ENCODE results near the gene NUBP2.

NUBP2 gene

GRCh38 chr16:1812732-1813163, 30.0 kb downstream of the NUBP2 start:
- no peaks in the 10 kb centered on the region for H3K4me1 ChIP-seq (ENCODE audit: insufficient read depth, low read length)
- no peaks in the 10 kb centered on the region for H3K9me3 ChIP-seq (ENCODE audit: control insufficient read depth, insufficient read depth, low read length)
- H3K9ac ChIP-seq (ENCODE audit: low read depth, low read length) = no peak overlapping the region
- H3K36me3 ChIP-seq (ENCODE audit: insufficient read depth, low read length) = no peaks in the 10 kb centered on the region; the same call in 1 of the 2 replicates

GRCh38 chr16:1815461-1815860, 32.7 kb downstream of the NUBP2 start:
- H3K9ac ChIP-seq (ENCODE audit: low read depth, low read length) = no peak overlapping the region
- H3K36me3 ChIP-seq (ENCODE audit: insufficient read depth, low read length) = no peaks in the 10 kb centered on the region
- H3K9me3 ChIP-seq (ENCODE audit: control insufficient read depth, insufficient read depth, low read length) = no peaks in the 10 kb centered on the region
- H3K4me1 ChIP-seq (ENCODE audit: insufficient read depth, low read length) = no peaks in the 10 kb centered on the region

GRCh38 chr16:1816396-1817275, 33.9 kb downstream of the NUBP2 start:
- Histone ChIP-seq H3K9me3 (ENCODE audit: control insufficient read depth, insufficient read depth, low read length) (no peaks in the 10 kb centered on the region), H3K36me3 (ENCODE audit: insufficient read depth, low read length) (no peaks in the 10 kb centered on the region), H3K4me1 (ENCODE audit: insufficient read depth, low read length) (no peaks in the 10 kb centered on the region), H3K9ac (ENCODE audit: low read depth, low read length) (no peak overlapping the region)

- Histone ChIP-seq H3K9me3 (ENCODE audit: control insufficient read depth, insufficient read depth, low read length) (no peaks in the 10 kb centered on the region), H3K9ac (ENCODE audit: low read depth, low read length) (no peak overlapping the region), H3K36me3 (ENCODE audit: insufficient read depth, low read length) (no peaks in the 10 kb centered on the region), H3K4me1 (ENCODE audit: insufficient read depth, low read length) (no peaks in the 10 kb centered on the region)
Observed at GRCh38 chr16:1817276-1817589, 34.5 kb downstream of the NUBP2 start.

- no peaks in the 10 kb centered on the region for H3K9me3 ChIP-seq (ENCODE audit: control insufficient read depth, insufficient read depth, low read length)
- no peaks in the 10 kb centered on the region for H3K4me1 ChIP-seq (ENCODE audit: insufficient read depth, low read length)
- no peaks in the 10 kb centered on the region for H3K36me3 ChIP-seq (ENCODE audit: insufficient read depth, low read length)
- no peak overlapping the region for H3K9ac ChIP-seq (ENCODE audit: low read depth, low read length)
Observed at GRCh38 chr16:1817716-1818115, 35.0 kb downstream of the NUBP2 start.

GRCh38 chr16:1818204-1818872, 35.6 kb downstream of the NUBP2 start:
- no peaks in the 10 kb centered on the region for H3K9me3 ChIP-seq (ENCODE audit: control insufficient read depth, insufficient read depth, low read length)
- no peaks in the 10 kb centered on the region for H3K36me3 ChIP-seq (ENCODE audit: insufficient read depth, low read length)
- H3K9ac ChIP-seq (ENCODE audit: low read depth, low read length) = no peak overlapping the region
- H3K4me1 ChIP-seq (ENCODE audit: insufficient read depth, low read length) = no peaks in the 10 kb centered on the region

GRCh38 chr16:1818873-1819525, 36.2 kb downstream of the NUBP2 start:
- H3K36me3 ChIP-seq (ENCODE audit: insufficient read depth, low read length) = no peaks in the 10 kb centered on the region
- no peaks in the 10 kb centered on the region for H3K4me1 ChIP-seq (ENCODE audit: insufficient read depth, low read length)
- H3K9me3 ChIP-seq (ENCODE audit: control insufficient read depth, insufficient read depth, low read length) = no peaks in the 10 kb centered on the region
- H3K9ac ChIP-seq (ENCODE audit: low read depth, low read length) = no peak overlapping the region

- Histone ChIP-seq H3K9me3 (ENCODE audit: control insufficient read depth, insufficient read depth, low read length) (no peaks in the 10 kb centered on the region), H3K9ac (ENCODE audit: low read depth, low read length) (no peak overlapping the region), H3K36me3 (ENCODE audit: insufficient read depth, low read length) (no peaks in the 10 kb centered on the region), H3K4me1 (ENCODE audit: insufficient read depth, low read length) (no peaks in the 10 kb centered on the region)
Observed at GRCh38 chr16:1819611-1820010, 36.9 kb downstream of the NUBP2 start.

- Histone ChIP-seq H3K4me1 (ENCODE audit: insufficient read depth, low read length) (no peaks in the 10 kb centered on the region), H3K9ac (ENCODE audit: low read depth, low read length) (no peak overlapping the region), H3K36me3 (ENCODE audit: insufficient read depth, low read length) (no peaks in the 10 kb centered on the region), H3K9me3 (ENCODE audit: control insufficient read depth, insufficient read depth, low read length) (no peaks in the 10 kb centered on the region)
Observed at GRCh38 chr16:1820096-1820945, 37.6 kb downstream of the NUBP2 start.

- H3K9ac ChIP-seq (ENCODE audit: low read depth, low read length) = no peak overlapping the region
- no peaks in the 10 kb centered on the region for H3K9me3 ChIP-seq (ENCODE audit: control insufficient read depth, insufficient read depth, low read length)
- no peaks in the 10 kb centered on the region for H3K4me1 ChIP-seq (ENCODE audit: insufficient read depth, low read length)
- H3K36me3 ChIP-seq (ENCODE audit: insufficient read depth, low read length) = no peaks in the 10 kb centered on the region
Observed at GRCh38 chr16:1820946-1821290, 38.2 kb downstream of the NUBP2 start.

- H3K36me3 ChIP-seq (ENCODE audit: insufficient read depth, low read length) = no peaks in the 10 kb centered on the region
- no peaks in the 10 kb centered on the region for H3K9me3 ChIP-seq (ENCODE audit: control insufficient read depth, insufficient read depth, low read length)
- no peak overlapping the region for H3K9ac ChIP-seq (ENCODE audit: low read depth, low read length)
- no peaks in the 10 kb centered on the region for H3K4me1 ChIP-seq (ENCODE audit: insufficient read depth, low read length)
Observed at GRCh38 chr16:1821861-1822611, 39.3 kb downstream of the NUBP2 start.

- H3K9ac ChIP-seq (ENCODE audit: low read depth, low read length) = no peak overlapping the region
- no peaks in the 10 kb centered on the region for H3K4me1 ChIP-seq (ENCODE audit: insufficient read depth, low read length)
- H3K9me3 ChIP-seq (ENCODE audit: control insufficient read depth, insufficient read depth, low read length) = no peaks in the 10 kb centered on the region
- H3K36me3 ChIP-seq (ENCODE audit: insufficient read depth, low read length) = no peaks in the 10 kb centered on the region
Observed at GRCh38 chr16:1822801-1823200, 40.0 kb downstream of the NUBP2 start.

- no peak overlapping the region for H3K9ac ChIP-seq (ENCODE audit: low read depth, low read length)
Observed at GRCh38 chr16:1823821-1824220, 41.1 kb downstream of the NUBP2 start.

More at GRCh38 chr16:1823821-1824220, 41.1 kb downstream of the NUBP2 start:
- 0 out of 2 replicates have a peak, but pooled peaks cover under 1% of the 10 kb centered on the region for H3K4me1 ChIP-seq (ENCODE audit: insufficient read depth, low read length)
- H3K9me3 ChIP-seq (ENCODE audit: control insufficient read depth, insufficient read depth, low read length) = no peaks in the 10 kb centered on the region
- H3K36me3 ChIP-seq (ENCODE audit: insufficient read depth, low read length) = no peaks in the 10 kb centered on the region

Data from ES-I3 (cell line).